Measurements from ENCODE around the gene DSCAM.
"Not testable (repeated sequence)": the region's sequence is repeated elsewhere in the genome, so short reads cannot be mapped to it uniquely, and the experiment has no call there.

The DSCAM gene

DNA sequence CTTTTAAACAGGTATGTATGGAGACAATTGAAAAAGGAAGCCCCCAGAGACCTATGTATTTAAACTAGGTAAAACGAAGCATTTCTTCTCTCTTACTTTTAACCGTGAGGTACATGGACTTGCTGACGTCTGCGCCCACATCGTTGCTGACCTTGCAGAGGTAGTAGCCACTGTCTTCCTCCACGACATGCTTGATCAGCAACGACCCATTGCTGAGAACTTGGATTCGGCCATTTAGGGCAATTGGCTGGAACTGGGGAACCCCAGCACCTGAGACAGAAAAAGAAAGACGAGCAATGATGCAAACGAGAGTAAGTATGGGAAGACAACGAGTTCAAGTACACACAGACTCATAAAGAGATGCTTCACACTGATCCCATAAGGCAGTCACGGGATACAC lies 571.0 kb downstream of the DSCAM start:
- no peak for DNase-seq

DNA sequence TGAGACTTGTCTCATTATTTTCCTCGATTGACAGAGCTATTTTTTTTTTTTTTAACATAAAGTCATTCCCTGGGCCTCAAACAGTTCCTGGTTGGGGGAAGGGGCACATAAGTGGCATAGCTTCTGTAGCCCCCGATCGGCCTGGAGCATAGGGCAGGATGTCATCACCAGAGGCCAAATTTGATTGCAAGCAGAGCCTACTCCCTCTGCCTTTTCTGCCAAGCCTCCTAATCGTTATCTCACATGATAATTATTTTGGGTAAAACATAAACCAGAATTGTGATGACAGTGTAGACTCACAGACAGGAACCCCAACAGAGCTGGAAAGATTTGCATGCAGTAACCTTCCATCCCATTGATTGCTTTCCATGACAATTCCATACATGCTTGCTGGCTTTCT lies 574.9 kb downstream of the DSCAM start:
- DNase-seq = no peak

DNA sequence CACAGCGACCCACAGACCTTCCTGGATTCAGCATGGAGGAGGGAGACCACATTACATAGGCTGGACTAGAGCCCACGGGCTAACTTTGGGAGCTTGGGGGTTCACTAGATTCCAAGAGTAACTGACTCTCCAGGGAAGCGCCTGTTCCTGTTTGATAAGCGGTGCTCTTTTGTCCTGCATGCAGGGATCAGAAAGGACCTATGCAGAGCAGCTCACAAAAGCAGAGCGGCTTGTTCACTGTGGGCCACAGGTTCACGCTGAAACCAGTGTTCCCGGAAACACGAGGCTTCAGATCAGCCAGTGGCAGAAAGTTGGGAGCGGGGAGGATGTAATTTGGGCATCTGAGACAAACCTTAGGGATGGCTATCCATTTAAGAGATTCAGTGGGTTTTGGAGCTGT lies 575.8 kb downstream of the DSCAM start:
- no peak for DNase-seq

DNA sequence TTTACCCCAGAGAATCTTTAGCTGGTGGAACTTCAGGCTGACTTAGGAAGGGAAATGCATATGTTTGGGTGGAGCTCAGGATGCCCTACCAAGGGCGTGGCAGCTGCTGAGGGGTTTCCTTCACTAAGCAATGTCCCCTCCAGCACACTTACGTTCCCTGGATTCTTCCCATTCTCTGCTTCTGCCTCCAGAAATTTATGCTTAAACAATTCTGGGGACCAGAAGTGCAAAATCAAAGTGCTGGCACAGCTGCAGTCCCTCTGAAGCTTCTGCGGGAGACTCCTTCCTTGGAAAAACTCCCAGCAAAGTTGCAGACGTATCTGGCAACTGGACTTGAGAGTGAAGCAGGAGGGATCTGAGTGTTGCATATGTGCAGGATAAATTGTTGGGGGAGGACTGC lies 576.9 kb downstream of the DSCAM start:
- DNase-seq = no peak

DNA sequence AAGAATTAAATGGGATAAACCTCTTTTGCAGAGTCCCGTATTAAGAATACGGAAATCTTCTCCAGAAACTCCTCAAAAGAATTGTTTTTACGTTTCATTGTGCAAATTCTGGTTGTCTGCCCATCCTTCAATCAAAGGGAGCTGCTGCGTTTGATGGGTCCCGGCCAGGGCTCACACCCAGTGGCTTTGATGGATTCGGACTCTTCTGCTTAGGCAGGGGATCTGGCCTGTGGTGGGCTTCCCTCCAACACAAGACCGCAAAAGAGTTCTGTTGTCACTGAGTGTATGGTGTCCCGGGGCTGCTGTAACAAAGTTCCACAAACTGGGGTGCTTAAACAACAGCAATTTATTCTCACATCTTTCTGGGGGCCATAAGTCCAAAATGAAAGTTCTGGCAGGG lies 577.7 kb downstream of the DSCAM start:
- DNase-seq = no peak

DNA sequence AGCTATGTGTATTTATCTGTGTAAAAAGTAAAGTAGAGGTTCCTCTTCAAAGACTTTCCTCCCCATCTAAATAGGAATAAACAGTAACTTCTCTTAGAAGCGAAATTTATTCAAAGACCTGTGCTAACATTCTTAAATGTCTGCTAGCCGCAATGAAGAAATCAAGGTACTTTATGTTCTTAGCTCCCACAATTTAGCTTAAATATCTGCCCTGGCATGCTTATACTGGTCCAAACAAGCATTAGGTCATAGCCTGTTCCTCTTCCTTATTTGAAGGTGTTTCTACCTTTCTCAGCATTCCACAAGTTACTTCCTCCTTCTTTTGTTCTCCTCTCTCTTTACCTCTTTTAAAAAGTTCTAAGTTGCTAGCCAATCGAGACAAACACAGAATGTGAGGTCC lies 588.5 kb downstream of the DSCAM start:
- DNase-seq = not testable (repeated sequence)

DNA sequence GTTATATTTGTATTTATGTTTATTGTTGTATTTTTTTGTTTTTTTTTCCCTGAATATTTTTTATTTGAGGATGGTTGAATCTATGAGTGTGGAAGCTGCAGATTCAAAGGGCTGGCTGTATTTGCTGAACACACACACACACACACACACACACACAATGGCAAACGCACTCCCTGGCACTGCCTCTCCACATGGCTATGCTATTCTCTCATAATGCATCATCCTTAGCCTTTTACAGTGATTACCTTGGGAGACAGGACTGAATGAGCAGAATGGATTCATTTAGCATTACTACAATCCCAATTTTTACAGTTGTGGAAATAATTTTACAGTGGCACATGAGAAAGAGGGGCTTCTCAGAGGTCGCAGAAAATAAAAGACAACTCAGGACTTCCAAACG lies 589.6 kb downstream of the DSCAM start:
- no peak for DNase-seq

DNA sequence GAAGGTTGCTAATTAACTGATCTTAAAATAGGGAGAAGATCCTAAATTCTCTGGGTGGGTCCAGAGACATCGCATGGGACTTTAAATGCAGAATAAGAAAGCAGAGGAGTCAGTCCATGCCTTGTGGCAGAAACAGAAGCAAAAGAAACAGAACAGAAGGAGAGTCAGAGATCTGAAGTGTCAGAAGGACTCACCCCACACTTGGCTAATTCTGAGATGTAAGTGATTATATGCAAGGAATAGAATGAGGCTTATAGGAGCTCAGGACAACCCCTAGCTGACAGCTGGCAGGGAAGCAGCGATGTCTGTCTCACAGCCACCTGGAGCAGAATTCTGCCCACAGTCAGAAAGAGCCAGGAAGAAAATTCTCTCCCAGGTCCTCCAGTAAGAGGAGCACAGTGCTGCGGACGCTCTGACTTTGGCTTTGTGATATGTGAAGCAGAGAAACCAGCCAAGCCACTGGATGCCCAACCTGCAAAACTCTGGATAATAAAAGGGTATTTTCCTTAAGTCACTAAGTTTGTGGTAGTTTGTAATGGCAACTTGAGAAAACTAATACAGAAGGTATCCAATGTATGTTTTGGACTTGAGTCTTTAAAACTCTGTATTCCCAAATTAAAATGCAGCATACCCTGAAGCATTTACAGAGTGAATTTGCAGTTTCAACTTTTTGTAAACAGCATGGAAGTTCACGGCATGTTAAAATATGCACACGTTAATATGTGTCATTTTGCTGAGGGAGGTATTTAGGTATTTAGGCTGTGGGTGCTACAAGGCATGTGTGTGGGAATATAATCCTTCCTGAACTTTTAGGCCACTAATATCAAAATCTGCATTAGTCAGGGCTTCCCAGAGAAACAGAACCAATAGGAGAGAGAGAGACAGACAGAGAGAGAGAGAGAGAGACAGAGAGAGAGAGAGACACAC lies 591.2 kb downstream of the DSCAM start:
- DNase-seq = no peak

DNA sequence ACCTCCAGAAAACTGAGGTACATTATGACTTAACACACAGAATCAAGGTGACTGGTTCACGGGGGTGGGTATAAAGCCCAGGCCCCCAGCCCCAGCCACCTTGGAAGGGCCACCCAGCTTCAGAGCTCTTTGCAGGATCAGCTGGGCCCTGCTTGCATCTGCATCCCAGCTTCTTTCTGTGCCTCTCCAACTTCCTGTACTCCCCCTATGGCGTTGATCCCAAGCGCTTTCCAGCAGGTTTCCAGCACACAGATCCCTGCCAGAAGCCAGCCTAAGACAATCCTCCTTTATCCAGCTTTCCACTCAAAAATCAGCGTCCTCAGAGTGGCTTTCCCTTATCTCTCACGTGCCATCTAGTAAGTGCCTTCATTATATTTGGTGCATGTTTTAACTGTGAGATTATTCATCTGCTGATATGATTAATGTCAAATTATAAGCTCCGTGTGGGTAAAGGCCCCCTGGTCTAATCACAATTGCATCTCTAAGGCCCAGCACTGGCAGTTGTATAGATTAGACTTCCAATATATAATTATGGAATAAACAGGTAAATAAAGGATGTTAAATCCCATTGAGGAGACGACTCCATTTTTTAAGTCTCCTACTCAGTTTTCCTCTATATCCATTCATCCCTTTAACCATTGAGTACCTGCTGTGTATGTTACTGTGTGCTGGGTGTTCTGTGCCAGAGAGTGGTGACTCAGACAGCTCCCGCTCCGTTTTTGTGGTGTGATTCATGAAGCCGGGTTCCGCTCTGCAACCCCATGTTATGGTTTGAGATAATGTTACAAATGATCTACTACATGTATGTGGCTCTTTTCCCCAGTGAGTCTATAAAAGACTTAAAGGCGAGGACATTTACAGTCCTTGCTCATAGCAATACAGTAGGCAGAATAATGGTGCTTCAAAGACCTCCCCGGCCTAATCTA lies 592.2 kb downstream of the DSCAM start:
- no peak for DNase-seq

DNA sequence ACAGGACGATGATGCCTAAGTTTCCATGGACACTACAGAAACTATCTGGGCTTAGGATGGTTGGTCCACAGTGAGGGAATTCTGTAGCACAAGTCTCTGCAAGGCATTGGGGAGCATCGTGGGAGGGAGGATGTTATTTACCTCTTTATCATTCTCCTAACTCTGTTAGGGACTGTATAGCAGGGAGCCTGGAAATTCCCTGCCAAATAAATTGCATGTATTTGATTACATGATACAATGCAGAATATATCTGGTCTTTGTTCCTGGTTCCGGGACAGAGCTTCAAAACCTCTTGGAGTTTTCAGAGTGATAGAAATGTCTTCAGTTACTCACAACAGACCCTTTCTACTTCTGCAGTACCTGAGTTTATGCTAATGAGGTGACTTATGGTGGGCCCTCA lies 593.8 kb downstream of the DSCAM start:
- no peak for DNase-seq

DNA sequence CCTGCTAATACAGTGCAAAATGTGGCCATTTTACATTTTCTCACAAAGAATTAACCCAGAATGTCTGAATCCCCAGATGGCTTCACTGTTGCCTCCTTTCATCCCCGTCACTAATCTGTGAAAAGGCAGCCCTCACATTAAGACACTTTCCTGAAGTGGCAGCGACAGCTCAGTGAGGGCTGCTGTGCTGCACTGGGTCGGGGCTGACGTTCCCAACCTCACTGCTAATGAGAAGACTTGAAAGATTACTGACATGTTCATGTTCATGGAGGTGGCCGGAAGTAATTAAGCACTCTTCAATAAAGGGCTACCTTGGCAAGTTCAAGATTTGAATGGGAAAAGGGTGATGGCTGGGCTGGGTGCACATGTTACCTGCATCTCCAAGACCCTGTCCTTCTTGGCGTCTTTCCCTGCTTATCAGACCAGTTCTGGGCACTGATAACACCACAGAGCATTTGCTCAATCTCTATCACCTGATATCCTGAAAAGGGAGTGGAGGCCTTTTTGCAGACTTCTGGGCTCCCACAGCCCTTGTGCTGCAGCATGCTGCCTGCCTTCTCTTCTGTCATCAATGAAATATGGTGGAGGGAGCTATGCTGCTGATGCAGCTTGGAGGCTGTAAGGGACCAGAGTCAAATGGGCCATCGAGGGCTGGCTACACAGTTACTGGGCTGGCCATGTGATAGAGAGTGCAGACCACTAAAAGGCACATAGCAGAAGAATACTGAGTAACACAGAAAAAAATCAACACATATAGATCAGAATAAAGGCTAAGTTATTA lies 596.3 kb downstream of the DSCAM start:
- no peak for DNase-seq

DNA sequence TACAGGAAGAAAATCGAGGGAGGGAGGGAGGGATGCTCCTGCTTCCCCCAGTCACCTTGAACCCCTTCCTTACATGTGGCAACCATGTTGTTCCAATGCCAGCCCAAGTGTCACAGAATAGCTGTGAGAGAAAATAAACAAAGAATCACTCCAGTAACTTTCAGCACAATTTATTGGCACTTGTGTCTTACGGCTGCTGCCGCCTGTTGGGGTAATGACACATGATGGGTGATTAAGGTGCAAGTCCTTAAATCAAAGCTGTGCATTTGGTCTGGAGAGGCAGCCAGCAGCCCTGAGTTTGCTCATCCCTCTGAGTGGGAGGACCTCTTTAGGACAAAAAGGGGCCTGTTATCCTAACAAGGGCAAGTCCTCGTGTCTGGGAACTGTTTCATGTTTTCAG lies 602.0 kb downstream of the DSCAM start:
- DNase-seq = peak; percentile 36

DNA sequence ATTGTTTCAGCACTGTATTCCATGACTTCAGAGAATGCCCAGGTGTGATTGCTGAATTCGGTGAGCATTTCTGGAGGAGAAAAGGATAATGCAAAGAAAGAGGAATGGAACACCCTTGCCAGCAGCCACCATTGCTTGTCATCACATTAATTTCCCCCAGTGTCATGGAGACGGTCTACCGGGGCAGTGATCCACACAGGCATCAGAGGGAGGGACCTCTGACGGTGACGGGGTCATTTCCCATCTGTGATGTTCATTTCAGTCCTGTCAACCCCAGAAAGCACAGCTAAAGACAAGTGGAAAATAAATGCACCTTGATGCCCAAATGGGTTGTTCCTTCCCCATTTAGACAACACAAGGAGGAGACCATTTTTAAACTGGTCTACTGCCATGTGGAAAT lies 603.3 kb downstream of the DSCAM start:
- no peak for DNase-seq

DNA sequence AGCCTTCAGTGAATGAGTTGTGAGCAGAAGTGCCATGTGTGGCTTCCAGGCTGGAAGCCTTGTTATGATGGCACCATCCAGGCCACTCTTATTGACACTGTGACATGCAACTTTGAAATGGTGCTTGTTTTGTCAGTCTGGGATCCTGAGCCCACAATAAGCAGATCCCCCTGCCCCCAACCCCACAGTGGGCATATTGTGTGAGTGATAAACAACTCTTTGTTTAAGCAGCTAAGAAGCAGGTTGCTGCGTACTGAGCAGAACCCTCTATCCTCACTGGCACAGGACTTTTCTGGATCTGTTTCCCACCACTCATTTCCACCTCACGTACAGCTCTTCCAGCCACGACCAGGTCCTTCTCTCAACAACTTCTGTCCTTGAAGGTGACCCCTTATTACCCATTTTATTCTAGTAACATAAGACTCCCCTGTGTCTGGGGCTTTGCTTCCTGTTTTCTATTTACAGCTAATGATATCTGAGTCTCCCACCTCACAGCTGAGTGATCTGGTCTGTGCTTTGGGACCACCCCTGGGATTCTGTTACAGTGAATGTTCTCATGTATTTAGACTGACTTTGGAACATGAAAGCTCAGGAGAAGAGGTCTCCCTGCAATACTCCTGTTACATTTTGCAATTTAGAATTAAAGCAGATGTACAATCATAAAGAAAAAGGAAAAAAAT lies 604.2 kb downstream of the DSCAM start:
- DNase-seq = no peak

DNA sequence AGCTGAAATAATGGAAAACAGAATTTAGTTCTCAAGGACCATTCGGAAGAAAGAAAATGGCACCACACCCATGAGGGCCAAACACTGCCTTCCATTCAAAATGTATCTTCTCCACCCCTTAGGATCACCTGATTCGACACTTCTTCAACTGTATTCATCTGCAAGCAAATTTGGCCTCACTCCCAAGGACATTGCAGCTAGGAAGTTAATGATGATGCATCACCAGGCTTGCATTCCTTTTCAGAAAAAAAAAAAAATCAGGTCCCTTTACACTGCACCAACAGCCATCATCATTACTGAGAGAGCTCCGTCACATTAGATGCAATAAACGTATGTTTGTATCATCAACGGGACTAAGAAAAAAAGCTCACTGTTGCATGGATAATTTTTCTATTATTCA lies 611.4 kb downstream of the DSCAM start:
- DNase-seq = peak; percentile 35

DNA sequence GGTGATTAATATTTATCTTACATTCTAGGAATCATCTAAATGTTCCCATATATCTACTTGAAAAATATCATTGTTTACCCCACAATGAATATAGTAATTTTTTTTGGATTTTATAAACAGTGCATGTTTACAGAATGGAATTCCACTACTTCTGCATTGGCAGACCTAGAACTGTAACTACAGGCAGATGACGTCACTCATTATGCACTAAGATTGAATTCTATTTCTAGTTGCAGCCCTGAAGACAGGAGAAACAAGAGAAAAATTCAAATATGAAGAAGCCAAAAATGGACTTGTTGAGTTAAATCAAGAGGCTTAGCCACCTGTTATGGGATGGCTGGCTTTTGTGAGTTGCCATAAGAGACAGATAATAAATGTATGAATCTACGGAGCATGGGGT lies 615.0 kb downstream of the DSCAM start:
- no peak for DNase-seq

DNA sequence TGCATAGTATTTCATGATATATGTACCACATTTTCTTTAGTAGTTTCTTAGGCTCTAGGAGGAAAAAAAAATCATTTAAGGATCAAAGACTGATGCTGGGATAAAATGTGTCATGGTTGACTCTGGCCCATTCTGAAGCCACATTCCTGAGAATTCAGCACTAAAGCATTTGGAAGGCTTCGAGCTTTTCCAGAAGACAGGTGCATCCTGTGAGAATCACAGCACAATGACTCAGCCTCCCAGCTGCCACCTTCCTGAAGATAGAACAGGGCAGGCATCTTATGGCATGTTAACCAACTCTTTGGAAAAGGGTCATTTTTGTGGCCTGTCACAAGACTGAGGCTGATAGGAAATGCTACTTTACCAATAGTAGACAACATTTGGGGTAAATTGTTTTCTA lies 619.9 kb downstream of the DSCAM start:
- no peak for DNase-seq

DNA sequence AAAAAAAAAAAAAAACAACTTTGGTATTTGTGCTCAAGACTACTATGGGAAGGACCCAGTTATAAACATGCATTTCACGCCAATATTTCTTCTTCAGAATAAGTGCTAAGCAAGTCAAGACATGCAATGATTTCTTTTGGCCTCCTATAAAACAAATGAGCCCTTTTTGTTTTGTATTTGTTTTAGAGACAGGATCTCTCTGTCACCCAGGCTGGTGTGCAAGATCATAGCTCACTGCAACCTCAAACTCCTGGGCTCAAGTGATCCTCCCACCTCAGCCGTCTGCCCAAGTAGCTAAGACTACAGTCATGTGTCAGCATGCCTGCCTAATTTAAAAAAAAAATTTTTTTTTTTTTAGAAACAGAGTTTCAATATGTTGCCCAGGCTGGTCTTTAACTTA lies 631.0 kb downstream of the DSCAM start:
- DNase-seq = no peak

DNA sequence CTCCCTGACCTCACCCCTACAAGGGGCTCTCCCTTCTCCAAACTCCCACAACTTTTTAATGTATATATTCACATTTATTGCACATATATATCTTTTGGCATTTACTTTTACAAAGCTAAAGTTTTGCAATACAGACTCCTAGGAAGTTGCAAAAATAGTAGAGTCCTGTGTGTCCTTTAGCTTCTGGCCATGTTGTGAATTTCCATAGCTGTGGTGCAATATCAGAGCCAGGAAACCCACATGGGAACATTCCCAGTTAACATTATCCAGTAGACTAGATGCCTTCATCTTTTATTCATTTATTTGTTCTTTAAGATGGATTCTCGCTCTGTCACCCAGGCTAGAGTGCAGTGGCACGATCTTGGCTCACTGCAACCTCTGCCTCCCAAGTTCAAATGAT lies 636.7 kb downstream of the DSCAM start:
- DNase-seq = no peak

DNA sequence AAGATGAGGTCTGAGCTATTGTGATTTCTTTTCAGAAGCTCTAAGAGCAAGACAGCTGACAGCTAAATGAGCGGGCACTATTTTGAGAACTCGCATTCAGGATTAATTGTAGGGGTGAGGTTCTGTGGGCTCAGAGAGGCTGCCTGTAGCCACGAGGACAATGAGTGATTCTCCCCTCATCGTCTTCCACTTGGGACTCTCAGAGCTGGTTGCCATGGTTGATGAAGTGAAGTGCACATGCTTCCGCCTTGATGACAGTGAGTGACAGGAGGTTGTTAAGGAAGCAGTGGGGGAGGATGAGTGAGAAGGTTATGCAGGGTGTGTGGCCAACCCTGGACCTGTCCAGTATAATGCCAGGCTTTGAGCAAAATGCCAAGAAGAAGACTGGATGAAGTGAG lies 638.0 kb downstream of the DSCAM start:
- DNase-seq = peak; percentile 62

DNA sequence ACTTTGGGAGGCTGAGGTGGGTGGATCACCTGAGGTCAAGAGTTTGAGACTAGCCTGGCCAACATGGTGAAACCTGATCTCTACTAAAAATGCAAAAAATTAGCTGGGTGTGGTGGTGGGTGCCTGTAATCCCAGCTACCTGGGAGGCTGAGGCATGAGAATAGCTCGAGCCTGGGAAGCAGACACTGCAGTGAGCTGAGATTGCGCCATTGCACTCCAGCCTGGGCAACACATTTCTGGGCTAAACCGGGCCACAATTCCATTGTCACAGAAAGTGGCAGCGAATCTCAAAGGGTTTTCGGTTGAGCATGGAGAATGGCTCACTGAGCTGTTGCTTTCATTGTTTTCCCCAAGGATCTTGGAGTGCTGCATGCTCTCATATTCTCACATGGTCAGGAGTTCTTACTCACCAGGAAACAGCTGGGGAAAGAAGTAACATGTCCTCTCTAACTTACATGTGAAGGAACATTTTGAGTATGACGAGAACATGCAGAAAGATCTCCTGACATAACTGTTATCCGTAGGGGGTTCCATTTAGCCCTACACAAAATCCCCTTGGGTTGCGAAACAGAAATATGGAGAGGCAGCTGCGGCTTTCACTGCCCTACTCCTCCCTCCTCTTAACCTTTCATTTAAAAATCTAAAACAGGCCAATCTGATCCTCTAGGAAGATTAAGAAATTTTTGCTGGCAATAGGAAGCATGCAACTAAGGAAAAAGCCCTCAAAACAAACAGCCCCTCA lies 638.6 kb downstream of the DSCAM start:
- no peak for DNase-seq

DNA sequence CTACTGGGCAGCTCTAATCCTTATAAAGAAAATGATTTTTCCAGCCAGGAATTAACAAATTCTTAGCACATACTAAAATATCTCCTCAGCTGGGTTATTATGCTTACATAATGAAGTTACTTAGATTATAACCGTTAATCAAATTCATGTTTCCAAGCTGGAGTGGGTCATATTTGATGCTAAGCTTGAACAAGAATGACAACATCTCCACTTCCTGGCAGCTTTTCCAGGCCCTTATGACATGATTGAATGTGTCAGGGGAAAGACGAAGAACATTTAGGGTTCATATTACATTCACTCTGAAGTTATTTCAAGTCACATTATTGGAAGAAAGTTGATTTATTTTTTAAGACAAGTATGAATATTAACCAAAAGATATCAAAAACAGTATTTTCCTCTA lies 646.0 kb downstream of the DSCAM start:
- DNase-seq = no peak

All from NCI-H1436 (cell line).